DND-41 (cell line): ENCODE results near the gene MAN2B2.

Experiments
- EZH2 ChIP-seq: IDR thresholded peaks from 3 replicates; pipeline ENCODE4 v1.6.1; 2012; ENCODE audit warnings: borderline replicate concordance, low read depth, mild to moderate bottlenecking, moderate library complexity, low read length, inconsistent platforms; ENCODE audit not compliant: severe bottlenecking
- TF ChIP-seq, protein P1 (sequence below): IDR thresholded peaks from 2 replicates; pipeline ENCODE4 v1.5.1; 2012; ENCODE audit warnings: borderline replicate concordance, low read length, moderate library complexity, mild to moderate bottlenecking; ENCODE audit not compliant: poor library complexity, severe bottlenecking; ENCODE audit errors: extremely low read depth

- TF ChIP-seq, protein P1, sequence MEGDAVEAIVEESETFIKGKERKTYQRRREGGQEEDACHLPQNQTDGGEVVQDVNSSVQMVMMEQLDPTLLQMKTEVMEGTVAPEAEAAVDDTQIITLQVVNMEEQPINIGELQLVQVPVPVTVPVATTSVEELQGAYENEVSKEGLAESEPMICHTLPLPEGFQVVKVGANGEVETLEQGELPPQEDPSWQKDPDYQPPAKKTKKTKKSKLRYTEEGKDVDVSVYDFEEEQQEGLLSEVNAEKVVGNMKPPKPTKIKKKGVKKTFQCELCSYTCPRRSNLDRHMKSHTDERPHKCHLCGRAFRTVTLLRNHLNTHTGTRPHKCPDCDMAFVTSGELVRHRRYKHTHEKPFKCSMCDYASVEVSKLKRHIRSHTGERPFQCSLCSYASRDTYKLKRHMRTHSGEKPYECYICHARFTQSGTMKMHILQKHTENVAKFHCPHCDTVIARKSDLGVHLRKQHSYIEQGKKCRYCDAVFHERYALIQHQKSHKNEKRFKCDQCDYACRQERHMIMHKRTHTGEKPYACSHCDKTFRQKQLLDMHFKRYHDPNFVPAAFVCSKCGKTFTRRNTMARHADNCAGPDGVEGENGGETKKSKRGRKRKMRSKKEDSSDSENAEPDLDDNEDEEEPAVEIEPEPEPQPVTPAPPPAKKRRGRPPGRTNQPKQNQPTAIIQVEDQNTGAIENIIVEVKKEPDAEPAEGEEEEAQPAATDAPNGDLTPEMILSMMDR: no peak
- no peak for TF ChIP-seq EZH2
Observed at GRCh38 chr4:6525474-6525873, 49.5 kb upstream of the MAN2B2 start.
